OCI-LY7 (cell line): ENCODE data around the gene DGKE. TPM values are rescaled to one million over a fixed set of nuclear protein-coding genes. Genes with fewer than 3 reads are reported as not detected.

Source experiments
- BruUV-seq: library from RNA; stranded (reverse); fragments of 400-500 nt; replicated peaks from 2 replicates; lab custom pipeline; 2021; lab: Mats Ljungman, UMichigan
- CTCF ChIA-PET: fragments of 300-600 bp; sonication (Branson Sonifier 250); formaldehyde crosslinking; loops from one replicate; lab custom pipeline; 2022; ENCODE audit warnings: antibody characterized with exemption; ENCODE audit not compliant: unreplicated experiment; lab: Charles Lee
- POLR2A ChIA-PET: fragments of 300-600 bp; sonication (Branson Sonifier 250); formaldehyde crosslinking; loops from one replicate; lab custom pipeline; 2022; ENCODE audit warnings: antibody characterized with exemption; lab: Charles Lee
- DNase-seq: peaks from one replicate; pipeline ENCODE4 v3.0.0-alpha.2; 2015; ENCODE audit warnings: low spot score
- H2AFZ ChIP-seq: fragments of 200-600 bp; sonication (generic), shearing (Covaris generic); 2 replicates; pipeline ENCODE4 v1.6.1; 2014; ENCODE audit warnings: mild to moderate bottlenecking, antibody characterized with exemption, low read length, moderate library complexity
- H3K27ac ChIP-seq: fragments of 200-600 bp; sonication (generic); 2 replicates; pipeline ENCODE4 v1.5.1; 2014; ENCODE audit warnings: mixed run types, low read depth, mild to moderate bottlenecking, moderate library complexity, low read length, inconsistent platforms; ENCODE audit not compliant: poor library complexity, severe bottlenecking
- H3K36me3 ChIP-seq: fragments of 200-600 bp; sonication (generic); 2 replicates; pipeline ENCODE4 v1.6.1; 2014; ENCODE audit warnings: mild to moderate bottlenecking, antibody characterized with exemption, low read length, moderate library complexity, mixed read lengths; ENCODE audit not compliant: insufficient read depth
- H3K4me1 ChIP-seq: fragments of 200-600 bp; sonication (generic); 2 replicates; pipeline ENCODE4 v1.5.1; 2014; ENCODE audit warnings: mild to moderate bottlenecking, low read length; ENCODE audit not compliant: insufficient read depth, poor library complexity, severe bottlenecking
- H3K4me2 ChIP-seq: fragments of 200-600 bp; sonication (generic); 2 replicates; pipeline ENCODE4 v1.6.1; 2014; ENCODE audit warnings: mild to moderate bottlenecking, low read length
- H3K4me3 ChIP-seq: fragments of 200-600 bp; sonication (generic); 2 replicates; pipeline ENCODE4 v1.5.1; 2014; ENCODE audit warnings: mild to moderate bottlenecking, low read depth, low read length; ENCODE audit not compliant: poor library complexity, severe bottlenecking
- H3K79me2 ChIP-seq: fragments of 200-600 bp; sonication (generic); 2 replicates; pipeline ENCODE4 v1.6.1; 2016; ENCODE audit warnings: low read depth, mild to moderate bottlenecking, low read length, moderate library complexity, mixed read lengths; ENCODE audit not compliant: insufficient read depth
- H3K9me2 ChIP-seq: fragments of 200-600 bp; sonication (generic); 2 replicates; pipeline ENCODE4 v1.6.1; 2016; ENCODE audit warnings: mild to moderate bottlenecking, low read length, mixed read lengths; ENCODE audit not compliant: insufficient read depth
- H3K9me3 ChIP-seq: fragments of 200-600 bp; sonication (generic); 2 replicates; pipeline ENCODE4 v1.6.1; 2014; ENCODE audit warnings: mild to moderate bottlenecking, mixed run types, low read length, mixed read lengths
- H4K20me1 ChIP-seq: fragments of 200-600 bp; sonication (generic); 2 replicates; pipeline ENCODE4 v1.6.1; 2014; ENCODE audit warnings: mild to moderate bottlenecking, antibody characterized with exemption, low read length, moderate library complexity, mixed read lengths; ENCODE audit not compliant: insufficient read depth
- CTCF ChIP-seq: fragments of 200-600 bp; sonication (generic); conservative IDR thresholded peaks from 2 replicates; pipeline ENCODE4 v1.5.1; 2014; ENCODE audit warnings: mild to moderate bottlenecking, antibody characterized with exemption, low read length, moderate library complexity, mixed read lengths
- EZH2phosphoT487 ChIP-seq: fragments of 200-600 bp; sonication (generic); IDR thresholded peaks from 2 replicates; pipeline ENCODE4 v1.6.1; 2018; ENCODE audit warnings: low read depth, borderline replicate concordance, mild to moderate bottlenecking, mixed run types, antibody characterized with exemption, low read length, moderate library complexity, mixed read lengths
- intact Hi-C: fragments of 100-400 bp; cut with micrococcal nuclease; formaldehyde crosslinking; loops from one replicate; pipeline ENCODE4 v1.10.0; 2022; ENCODE audit not compliant: unreplicated experiment
- total RNA-seq, 2 experiments: library from RNA; depleted of rRNA in 1 of 2; stranded (reverse); fragments of >200 nt in 1 of 2; shearing (Covaris generic) in 1 of 2; gene quantifications; 2 replicates each; pipeline ENCODE4 v1.2.3, GENCODE V29; 2014 to 2022

Gene DGKE
- total RNA-seq, 2 experiments from 2014 or later: 8.6 to 21.4 TPM

DNA sequence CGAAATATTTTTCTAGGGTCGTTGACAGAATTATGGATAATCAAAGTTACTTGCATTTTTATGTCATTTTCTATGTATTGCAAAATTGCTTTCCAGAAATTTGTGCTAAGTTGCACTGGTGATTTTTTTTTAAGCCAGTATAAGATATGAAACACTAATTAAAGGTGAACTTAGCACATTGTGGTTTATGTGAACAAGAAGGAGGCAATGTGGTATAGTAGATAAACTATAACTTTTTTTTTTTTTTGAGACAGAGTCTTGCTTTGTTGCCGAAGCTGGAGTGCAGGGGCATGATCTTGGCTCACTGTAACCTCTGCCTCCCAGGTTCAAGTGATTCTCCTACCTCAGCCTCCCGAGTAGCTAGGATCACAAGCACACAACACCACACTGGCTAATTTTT lies 13.2 kb downstream of the DGKE start:
- H3K4me1 ChIP-seq: peaks cover 14% of the 10 kb centered on the region
- H3K79me2 ChIP-seq: no peaks in the 10 kb centered on the region
- BruUV-seq: no TSS peak
- no peak overlapping the region for H3K4me3 ChIP-seq
- H3K27ac ChIP-seq: no peak overlapping the region
- H3K9me3 ChIP-seq: no peaks in the 10 kb centered on the region
- no peaks in the 10 kb centered on the region for H3K9me2 ChIP-seq
- CTCF ChIA-PET: no interaction called here
- no peak overlapping the region for H3K4me2 ChIP-seq
- no peak overlapping the region for H2AFZ ChIP-seq
- peaks cover 49% of the 10 kb centered on the region for H3K36me3 ChIP-seq
- POLR2A ChIA-PET: no interaction called here
- no peak for DNase-seq
- intact Hi-C loops: no loop called here
- no peaks in the 10 kb centered on the region for H4K20me1 ChIP-seq
- TF ChIP-seq EZH2phosphoT487 (no peak), CTCF (no peak)

DNA sequence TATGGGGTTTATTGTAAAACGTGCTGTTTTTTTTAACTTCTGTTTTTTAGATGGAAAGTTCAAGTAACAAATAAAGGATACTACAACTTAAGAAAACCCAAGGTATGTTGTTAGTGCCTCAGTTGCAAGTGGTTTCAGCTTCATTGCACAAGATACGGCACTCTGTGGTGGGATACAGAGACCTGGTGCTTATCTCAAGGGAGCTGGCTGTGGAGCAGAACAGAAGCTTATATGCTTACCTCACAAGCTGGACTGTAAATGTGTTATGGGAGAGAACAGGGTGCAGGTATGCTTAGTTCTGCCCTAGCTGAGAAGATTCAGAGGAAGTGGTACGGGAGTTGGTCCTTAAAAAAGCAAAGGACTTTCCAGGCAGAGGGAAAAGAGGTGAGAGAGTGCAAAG lies 15.2 kb downstream of the DGKE start:
- no peaks in the 10 kb centered on the region for H3K79me2 ChIP-seq
- BruUV-seq: no TSS peak
- intact Hi-C loops: no loop called here
- H2AFZ ChIP-seq: no peak overlapping the region
- H3K27ac ChIP-seq: no peak overlapping the region
- no peak overlapping the region for H3K4me2 ChIP-seq
- no peak for DNase-seq
- ChIA-PET CTCF (no interaction called here), POLR2A (no interaction called here)
- TF ChIP-seq EZH2phosphoT487 (no peak), CTCF (no peak)
- H4K20me1 ChIP-seq: no peaks in the 10 kb centered on the region
- H3K4me1 ChIP-seq: peaks cover 14% of the 10 kb centered on the region
- peaks cover 48% of the 10 kb centered on the region for H3K36me3 ChIP-seq
- H3K9me3 ChIP-seq: no peaks in the 10 kb centered on the region
- no peak overlapping the region for H3K4me3 ChIP-seq
- 0 out of 2 replicates have a peak, but pooled peaks cover 4% of the 10 kb centered on the region for H3K9me2 ChIP-seq

GRCh38 chr17:56850591-56850990 lies 16.6 kb downstream of the DGKE start:
- Histone ChIP-seq H3K36me3 (peaks cover 49% of the 10 kb centered on the region), H3K9me2 (0 out of 2 replicates have a peak, but pooled peaks cover 4% of the 10 kb centered on the region), H3K4me3 (no peak overlapping the region), H3K4me2 (peak overlapping the region; percentile 26), H3K4me1 (peaks cover 14% of the 10 kb centered on the region), H3K79me2 (no peaks in the 10 kb centered on the region), H3K27ac (no peak overlapping the region), H2AFZ (no peak overlapping the region), H3K9me3 (no peaks in the 10 kb centered on the region), H4K20me1 (no peaks in the 10 kb centered on the region)
- BruUV-seq: no TSS peak
- DNase-seq: no peak
- ChIA-PET POLR2A (interaction anchor here (1.8 kb wide), 1 partner anchor 13 kb away, joined by 5 read pairs; no protein-coding TSS in a partner anchor), CTCF (interaction anchor here (1.2 kb wide), 1 partner anchor 14 kb away, joined by 3 read pairs; no protein-coding TSS in a partner anchor)
- TF ChIP-seq CTCF: no peak
- no peak for TF ChIP-seq EZH2phosphoT487
- intact Hi-C loops: no loop called here
